Measurements from ENCODE around the gene RUNX2.

The RUNX2 gene

GRCh38 chr6:45687570-45687969 is 359.4 kb downstream of the RUNX2 start:
- DNase-seq = no peak

DNA sequence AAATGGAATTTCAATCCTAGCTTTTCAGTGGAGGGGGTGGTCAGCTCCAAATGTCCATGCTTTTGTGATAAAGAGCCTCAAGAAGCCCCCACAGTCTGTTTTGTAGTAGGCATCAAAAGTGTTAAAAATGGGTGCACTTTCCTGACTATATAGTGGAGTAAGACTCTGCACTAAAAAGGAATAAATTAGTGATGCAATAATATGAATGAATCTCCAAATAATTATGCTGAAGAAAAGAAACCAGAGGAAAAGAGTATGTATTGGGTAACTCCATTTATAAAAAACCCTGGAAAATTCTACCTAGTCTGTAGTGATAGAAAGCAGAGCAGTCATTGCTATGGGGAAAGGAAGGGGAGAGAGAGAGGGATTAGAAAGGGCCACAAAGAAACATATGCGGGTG is 360.1 kb downstream of the RUNX2 start:
- DNase-seq = no peak

DNA sequence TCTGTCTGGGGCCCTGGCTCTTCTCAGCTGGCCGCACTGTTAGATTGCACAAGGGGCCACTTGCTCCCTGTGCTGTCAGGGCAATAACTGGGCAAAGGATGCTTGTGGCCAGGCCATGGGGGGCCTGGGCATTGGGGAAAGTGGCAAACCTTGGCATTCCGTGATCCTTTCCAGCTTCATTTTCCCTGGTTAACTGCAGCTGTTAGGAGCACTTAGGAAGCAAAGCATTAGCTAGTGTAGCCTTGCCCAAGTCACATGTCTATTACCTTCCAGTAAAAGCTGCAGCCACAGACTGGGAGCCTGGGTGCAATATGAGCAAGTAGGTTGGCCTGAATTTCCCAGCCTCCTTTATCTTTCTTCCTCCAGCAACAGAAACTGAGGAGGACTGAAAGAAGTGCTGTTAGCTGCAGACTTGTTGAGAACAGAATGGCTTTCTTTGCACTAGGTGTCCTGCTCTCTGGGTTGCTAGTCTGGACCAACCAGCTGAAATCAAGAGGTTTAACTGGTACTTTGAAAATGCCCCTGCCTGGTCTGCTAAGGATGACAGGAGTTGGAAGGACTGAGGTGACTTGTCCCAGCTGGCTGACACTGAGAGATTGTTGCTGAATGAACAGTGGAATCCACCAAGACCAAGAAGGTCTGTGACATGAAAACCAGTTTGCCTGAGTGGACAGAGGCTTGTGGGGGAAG is 361.9 kb downstream of the RUNX2 start:
- no peak for DNase-seq

DNA sequence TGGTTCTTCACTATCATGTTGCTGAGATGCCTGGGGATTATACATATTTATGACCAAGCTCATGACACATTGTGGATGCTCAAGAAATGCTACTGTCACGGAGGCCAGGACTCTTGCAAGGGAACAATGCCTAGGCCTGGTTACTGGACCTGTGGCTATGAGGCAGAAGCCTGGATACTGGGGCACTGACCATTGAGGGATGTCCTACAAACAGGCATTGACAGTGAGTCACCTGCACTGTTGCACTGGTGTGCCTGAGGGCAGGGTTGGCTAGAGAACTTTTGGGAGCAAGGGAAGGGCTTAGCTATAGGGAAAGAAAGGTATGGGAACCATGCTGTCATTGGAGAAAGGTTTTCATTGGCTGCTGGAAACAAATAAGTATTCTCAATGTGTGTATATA is 362.7 kb downstream of the RUNX2 start:
- no peak for DNase-seq

- DNase-seq = no peak
Measured at GRCh38 chr6:45691426-45691825, 363.3 kb downstream of the RUNX2 start.

GRCh38 chr6:45692021-45692420 is 363.9 kb downstream of the RUNX2 start:
- no peak for DNase-seq

DNA sequence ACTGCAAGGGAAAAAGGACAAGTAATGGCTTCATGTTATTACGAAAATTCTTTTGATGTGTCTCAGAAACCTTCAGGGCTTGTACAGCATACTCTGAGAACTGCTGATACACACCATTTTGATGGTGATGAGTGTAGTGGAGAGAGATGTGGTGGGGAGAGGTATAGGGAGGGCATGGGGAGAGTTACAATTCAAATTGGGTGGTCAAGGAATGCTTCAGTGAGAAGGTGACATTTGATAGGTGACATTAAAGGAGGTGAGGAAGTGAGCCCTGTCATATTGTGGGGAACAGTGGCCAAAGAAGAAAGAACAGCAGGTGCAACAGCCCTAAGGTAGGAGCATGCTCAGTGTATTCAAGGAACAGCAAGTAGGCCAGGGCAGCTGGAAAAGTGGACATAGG is 368.6 kb downstream of the RUNX2 start:
- DNase-seq = no peak

DNA sequence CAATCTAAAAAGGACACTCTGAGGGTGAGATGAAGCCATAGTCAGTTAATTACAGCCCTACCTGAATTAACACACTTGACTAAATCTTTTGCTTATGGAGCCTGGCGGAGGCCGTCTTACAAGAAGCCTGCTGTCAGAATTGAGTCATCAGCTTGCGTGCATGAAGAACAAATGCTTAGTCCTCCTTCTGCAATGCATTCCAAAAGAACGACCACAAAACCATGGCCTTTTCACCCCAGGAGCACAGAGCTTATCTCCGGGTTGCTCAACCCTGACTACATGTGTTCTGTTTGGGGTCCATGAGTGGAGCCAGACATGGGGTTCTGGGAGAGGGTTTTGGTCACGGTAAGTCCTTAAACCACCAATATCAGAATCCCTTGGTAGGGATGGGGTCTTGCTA is 369.5 kb downstream of the RUNX2 start:
- no peak for DNase-seq

DNA sequence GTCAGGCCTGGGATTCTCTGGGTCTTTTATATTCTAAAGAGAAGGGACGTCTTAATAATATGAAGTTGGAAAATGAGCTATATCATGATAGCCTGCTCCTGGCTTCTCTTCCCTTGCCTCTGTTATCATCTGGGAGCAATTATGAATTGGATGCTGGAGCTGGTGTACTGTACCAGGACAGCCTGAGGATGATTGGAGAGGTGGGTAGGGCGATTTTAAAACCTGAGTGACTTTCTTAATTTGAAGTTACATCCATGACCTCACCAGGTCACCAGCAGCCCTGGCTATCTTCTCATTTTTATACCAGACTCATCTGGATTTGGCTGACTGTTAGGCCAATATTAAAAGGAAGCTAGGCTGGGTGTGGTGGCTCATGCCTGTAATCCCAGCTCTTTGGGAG is 369.9 kb downstream of the RUNX2 start:
- no peak for DNase-seq

DNA sequence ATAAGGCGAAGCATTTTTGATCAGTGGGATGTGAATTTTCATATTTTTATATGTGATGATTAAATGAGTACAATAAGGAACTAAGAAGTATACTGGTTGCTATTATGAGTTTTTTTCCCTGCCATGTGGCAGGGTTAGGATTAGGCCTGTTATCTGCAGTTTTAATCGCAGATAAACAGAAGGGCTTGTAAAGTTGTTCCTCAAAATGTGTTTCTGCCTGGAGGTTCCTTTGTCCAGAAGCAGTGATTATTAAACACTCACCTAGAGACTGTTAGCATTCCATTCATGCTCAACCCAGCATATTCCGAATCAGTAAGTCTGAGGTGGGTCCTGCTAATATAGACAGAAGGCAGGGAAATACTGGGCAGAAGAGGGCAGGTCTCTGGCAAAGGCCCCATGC is 371.5 kb downstream of the RUNX2 start:
- DNase-seq = no peak

GRCh38 chr6:45702849-45703739 is 375.0 kb downstream of the RUNX2 start:
- DNase-seq = no peak

DNA sequence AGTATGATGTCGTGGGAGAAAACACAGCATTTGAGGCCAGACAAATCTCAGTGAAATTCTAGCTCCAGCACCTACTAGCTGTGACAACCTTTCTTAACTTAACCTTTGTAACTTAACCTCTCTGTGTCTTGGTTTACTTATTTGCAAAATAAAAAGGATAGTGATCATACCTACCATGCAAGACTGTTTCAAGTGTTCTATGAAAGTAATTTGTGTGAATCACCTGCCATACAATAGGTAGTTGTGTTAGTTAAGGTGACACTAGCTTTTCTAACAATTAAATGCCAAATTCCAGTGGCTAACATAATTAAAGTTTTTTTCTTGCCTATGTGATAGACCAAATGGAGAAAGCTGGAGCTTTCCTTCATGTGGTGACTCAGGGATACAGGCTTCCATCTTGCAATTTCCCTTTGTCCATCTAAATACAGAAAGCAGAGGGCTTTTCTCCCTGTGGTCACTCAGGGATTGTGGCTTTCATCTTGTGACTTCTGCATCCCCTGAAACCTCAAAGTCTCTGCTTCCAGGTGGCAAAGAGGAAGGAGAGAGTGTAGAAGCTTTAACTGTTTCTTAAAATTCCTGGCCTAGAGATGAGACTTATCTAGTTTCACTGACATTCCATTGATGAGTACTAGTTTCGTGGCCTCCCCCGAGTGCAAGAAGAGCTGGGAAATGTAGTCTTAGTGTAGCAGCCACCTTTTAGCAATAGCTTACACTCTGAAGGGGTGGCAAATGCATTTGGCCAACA is 376.1 kb downstream of the RUNX2 start:
- no peak for DNase-seq

GRCh38 chr6:45705137-45705855 is 377.2 kb downstream of the RUNX2 start:
- DNase-seq = no peak

GRCh38 chr6:45706319-45706718 is 378.2 kb downstream of the RUNX2 start:
- DNase-seq = no peak

DNA sequence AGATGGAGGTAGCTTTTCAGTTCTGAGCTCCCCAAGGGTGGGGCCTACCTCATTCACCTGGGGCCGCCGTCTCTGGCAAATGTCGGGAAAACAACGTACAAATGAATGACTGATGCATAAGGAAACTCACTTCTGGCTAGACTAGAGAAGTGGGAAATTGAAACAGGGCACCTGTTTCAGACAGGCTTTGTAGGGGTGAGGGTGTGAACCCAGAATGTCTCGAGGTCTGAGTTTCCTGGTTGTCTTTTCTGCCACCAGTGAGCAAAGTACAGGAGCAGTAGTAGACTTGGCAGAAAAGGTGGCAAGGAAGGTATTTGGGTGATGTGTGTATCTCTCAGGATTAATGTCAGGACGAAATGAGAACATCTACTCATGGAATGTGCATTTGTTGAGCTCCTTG is 379.0 kb downstream of the RUNX2 start:
- no peak for DNase-seq

- no peak for DNase-seq
Measured at GRCh38 chr6:45709781-45710220, 381.7 kb downstream of the RUNX2 start.

DNA sequence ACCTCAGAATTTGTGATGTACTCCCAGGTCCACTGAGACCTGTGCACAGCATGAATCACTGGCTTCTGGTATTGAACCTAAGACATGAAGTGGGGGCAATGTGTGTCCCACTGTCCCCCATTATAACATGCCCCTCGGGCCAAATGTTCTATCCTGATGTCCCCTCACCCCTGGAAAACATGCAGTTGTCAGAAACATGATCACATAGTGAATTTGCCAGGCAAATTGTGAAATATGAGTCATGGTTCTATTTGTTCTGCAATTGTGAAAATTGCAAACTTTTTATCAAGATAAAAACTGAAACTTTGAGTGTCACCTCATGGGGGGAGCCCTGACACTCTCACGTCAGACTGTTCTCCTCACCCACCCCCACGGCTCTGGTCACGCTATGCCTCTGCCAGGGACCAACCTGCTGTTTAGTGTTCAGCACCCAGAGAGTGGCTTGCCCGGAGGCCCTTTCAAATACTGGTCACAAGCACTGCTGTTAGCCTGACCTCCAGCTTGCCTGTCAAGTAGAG is 382.2 kb downstream of the RUNX2 start:
- no peak for DNase-seq

DNA sequence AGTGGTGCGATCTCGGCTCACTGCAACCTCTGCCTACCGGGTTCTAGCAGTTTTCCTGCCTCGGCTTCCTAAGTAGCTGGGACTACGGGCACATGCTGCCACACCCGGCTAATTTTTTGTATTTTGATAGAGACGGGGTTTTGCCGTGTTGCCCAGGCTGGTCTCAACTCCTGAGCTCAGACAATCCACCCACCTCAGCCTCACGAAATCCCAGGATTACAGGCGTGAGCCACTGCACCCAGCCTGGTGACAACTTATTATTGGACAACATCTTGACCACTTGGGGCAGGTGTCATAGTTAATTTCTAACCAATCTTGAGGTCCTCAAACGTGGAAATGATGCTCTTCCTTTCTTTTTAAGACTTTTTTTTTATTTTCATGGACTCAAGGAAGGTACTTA is 383.9 kb downstream of the RUNX2 start:
- no peak for DNase-seq

DNA sequence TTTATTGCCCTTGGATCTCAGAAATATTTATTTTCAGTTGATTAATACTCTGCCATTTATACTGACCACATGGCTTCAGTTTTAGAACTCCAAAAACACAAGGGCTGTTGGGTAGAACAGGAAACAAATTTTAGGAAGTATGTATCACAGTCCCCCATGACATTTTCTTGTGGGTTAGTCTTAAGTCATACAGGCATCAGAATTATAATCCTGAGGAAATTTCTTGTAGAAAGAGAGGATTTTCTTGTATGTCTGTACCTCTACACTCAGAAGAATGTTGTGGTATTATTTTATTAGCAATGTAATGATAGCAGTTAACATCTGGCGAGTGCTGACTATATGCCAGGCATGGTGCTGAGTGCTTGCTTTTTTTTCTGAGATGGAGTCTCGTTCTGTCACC is 384.7 kb downstream of the RUNX2 start:
- DNase-seq = no peak

All from NCI-H1436 treated with DMSO at 0.1 percent for 48 hours (cell line).